ENCODE measurements around the gene MLH1.

GRCh38 chr3:37071921-37072320, 78.6 kb downstream of the MLH1 start:
- TF ChIP-seq, protein P1, sequence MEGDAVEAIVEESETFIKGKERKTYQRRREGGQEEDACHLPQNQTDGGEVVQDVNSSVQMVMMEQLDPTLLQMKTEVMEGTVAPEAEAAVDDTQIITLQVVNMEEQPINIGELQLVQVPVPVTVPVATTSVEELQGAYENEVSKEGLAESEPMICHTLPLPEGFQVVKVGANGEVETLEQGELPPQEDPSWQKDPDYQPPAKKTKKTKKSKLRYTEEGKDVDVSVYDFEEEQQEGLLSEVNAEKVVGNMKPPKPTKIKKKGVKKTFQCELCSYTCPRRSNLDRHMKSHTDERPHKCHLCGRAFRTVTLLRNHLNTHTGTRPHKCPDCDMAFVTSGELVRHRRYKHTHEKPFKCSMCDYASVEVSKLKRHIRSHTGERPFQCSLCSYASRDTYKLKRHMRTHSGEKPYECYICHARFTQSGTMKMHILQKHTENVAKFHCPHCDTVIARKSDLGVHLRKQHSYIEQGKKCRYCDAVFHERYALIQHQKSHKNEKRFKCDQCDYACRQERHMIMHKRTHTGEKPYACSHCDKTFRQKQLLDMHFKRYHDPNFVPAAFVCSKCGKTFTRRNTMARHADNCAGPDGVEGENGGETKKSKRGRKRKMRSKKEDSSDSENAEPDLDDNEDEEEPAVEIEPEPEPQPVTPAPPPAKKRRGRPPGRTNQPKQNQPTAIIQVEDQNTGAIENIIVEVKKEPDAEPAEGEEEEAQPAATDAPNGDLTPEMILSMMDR (IDR thresholded peaks at IDR 0.05), result no peak
- TF ChIP-seq POLR2AphosphoS5 (IDR thresholded peaks at IDR 0.05), result no peak
- no peak for TF ChIP-seq POLR2A (IDR thresholded peaks at IDR 0.05)
